ENCODE measurements around the gene SND1. TPM values are rescaled to one million over a fixed set of nuclear protein-coding genes. Genes with fewer than 3 reads are reported as not detected.

SND1 gene
- total RNA-seq, 1 experiment from 2014 or later, result 218 TPM

- Histone ChIP-seq H4K91ac (ENCODE audit: insufficient read length, low read depth, low read length) (no peak overlapping the region), H3K79me1 (ENCODE audit: insufficient read depth, low read depth, low read length, poor library complexity, severe bottlenecking) (peaks cover 5% of the 10 kb centered on the region), H2BK15ac (ENCODE audit: low read depth, low read length) (no peak overlapping the region), H4K5ac (ENCODE audit: insufficient read length, low read depth, low read length) (no peak overlapping the region), H3K4me2 (ENCODE audit: insufficient read depth, insufficient read length, low read length) (no peak overlapping the region), H3K79me2 (ENCODE audit: insufficient read depth, low read length) (peaks cover 2% of the 10 kb centered on the region; the same call in 1 of the 2 replicates), H3T11ph (ENCODE audit: low read length) (no peak overlapping the region), H2BK12ac (ENCODE audit: insufficient read length, low read depth, low read length) (no peak overlapping the region), H3K27ac (ENCODE audit: insufficient read length, low read depth, low read length) (no peak overlapping the region), H2BK5ac (ENCODE audit: insufficient read length, low read length) (no peak overlapping the region), H3K23me2 (ENCODE audit: insufficient read length, low read depth, low read length, poor library complexity, severe bottlenecking) (no peaks in the 10 kb centered on the region), H3K4me1 (ENCODE audit: insufficient read depth, low read length) (peaks cover 13% of the 10 kb centered on the region), H4K20me1 (ENCODE audit: control insufficient read depth, insufficient read depth, insufficient read length) (no peaks in the 10 kb centered on the region), H3K9ac (ENCODE audit: extremely low read depth, insufficient read length, low read length) (no peak overlapping the region), H3K56ac (ENCODE audit: insufficient read length, low read depth, low read length) (no peak overlapping the region), H2BK120ac (ENCODE audit: low read depth, low read length, poor library complexity, severe bottlenecking) (no peak overlapping the region), H2BK20ac (ENCODE audit: low read depth, low read length, poor library complexity, severe bottlenecking) (no peak overlapping the region), H2AFZ (ENCODE audit: low read length) (no peak overlapping the region), H4K8ac (replicated peaks; ENCODE audit: insufficient read length, low read depth, low read length) (no peak overlapping the region), H3K4ac (ENCODE audit: low read depth, low read length) (no peak overlapping the region), H3K14ac (ENCODE audit: insufficient read depth, low read length) (no peak overlapping the region), H3K23ac (ENCODE audit: insufficient read length, low read depth, low read length) (no peak overlapping the region), H3K18ac (ENCODE audit: insufficient read length, low read depth, low read length) (no peak overlapping the region), H3K27me3 (ENCODE audit: insufficient read depth, low read length) (no peaks in the 10 kb centered on the region), H2AK5ac (ENCODE audit: insufficient read length, low read length) (no peak overlapping the region), H3K9me3 (ENCODE audit: control insufficient read depth, low read depth, low read length) (no peaks in the 10 kb centered on the region)
- TF ChIP-seq CTCF (conservative IDR thresholded peaks at IDR 0.05), result no peak
- DNase-seq, result no peak
- WGBS (ENCODE audit: extremely low coverage, insufficient read length, low lambda C conversion rate), result no CpG with 5 or more reads among the region's 3 CpGs
- Mint-ChIP-seq H3K4me3 (no peak overlapping the region), H3K9me3 (no peaks in the 10 kb centered on the region), H3K4me1 (peaks cover 47 to 61% of the 10 kb centered on the region in 2 experiments), H3K27me3 (ENCODE audit: low read depth) (no peaks in the 10 kb centered on the region), H3K27ac (no peak overlapping the region), H3K36me3 (ENCODE audit: insufficient read depth in 1 of 3, low read depth in 3 of 3) (peaks cover 0 to 5% (median 0%) of the 10 kb centered on the region in 3 experiments; a peak in 1 of 7 replicates)
Measured at GRCh38 chr7:127817466-127817865, 165.5 kb downstream of the SND1 start.

Measured in H9 (cell line).